Activated CD4-positive, alpha-beta T cell treated with anti-CD3 and anti-CD28 coated beads for 36 hours (primary cell): ENCODE data around the gene USP21. TPM values are rescaled to one million over a fixed set of nuclear protein-coding genes. Genes with fewer than 3 reads are reported as not detected.

Experiments used
- total RNA-seq, 2 experiments: library from RNA; stranded (reverse); gene quantifications; one replicate each; pipeline ENCODE4 v1.2.3, GENCODE V29; 2021

The USP21 gene
- total RNA-seq, 2 experiments from 2014 or later: 25.1 to 32.0 TPM

Other genes starting within 250 kb of the USP21 start
- gene ITLN2, start 204.7 kb upstream of the USP21 start, total RNA-seq: not detected
- 10 to 100 TPM; 16.9 to 25.2 TPM for gene F11R, start 138.3 kb upstream of the USP21 start, total RNA-seq
- 10 to 100 TPM; 26.0 to 42.8 TPM for gene TSTD1, start 120.5 kb upstream of the USP21 start, total RNA-seq
- 10 to 100 TPM; 34.5 to 42.8 TPM for gene USF1, start 113.5 kb upstream of the USP21 start, total RNA-seq
- 100 to 1,000 TPM; 125 to 165 TPM for gene ARHGAP30, start 89.6 kb upstream of the USP21 start, total RNA-seq
- gene NECTIN4, start 69.9 kb upstream of the USP21 start, total RNA-seq: not detected
- under 1 TPM; 0.39 to 0.50 TPM for gene KLHDC9, start 61.1 kb upstream of the USP21 start, total RNA-seq
- gene PFDN2, start 41.5 kb upstream of the USP21 start, total RNA-seq: 100 to 1,000 TPM; 108 to 136 TPM
- gene NIT1, start 41.4 kb upstream of the USP21 start, total RNA-seq: 10 to 100 TPM; 58.2 to 62.1 TPM
- gene DEDD, start 26.8 kb upstream of the USP21 start, total RNA-seq: 10 to 100 TPM; 33.9 to 44.9 TPM
- 10 to 100 TPM; 89.2 to 98.6 TPM for gene UFC1, start 5.5 kb upstream of the USP21 start, total RNA-seq
- gene PPOX, start 6.9 kb downstream of the USP21 start, total RNA-seq: 10 to 100 TPM; 21.5 to 28.8 TPM
- 10 to 100 TPM; 40.5 to 51.8 TPM for gene B4GALT3, start 18.0 kb downstream of the USP21 start, total RNA-seq
- under 1 TPM; 0.40 to 0.71 TPM for gene ADAMTS4, start 39.6 kb downstream of the USP21 start, total RNA-seq
- 10 to 100 TPM; 71.8 to 92.0 TPM for gene NDUFS2, start 42.9 kb downstream of the USP21 start, total RNA-seq
- gene FCER1G, start 55.8 kb downstream of the USP21 start, total RNA-seq: 1 to 10 TPM in 1 of 2 experiments, under 1 TPM in 1; 0.98 to 2.2 TPM
- gene APOA2, start 64.1 kb downstream of the USP21 start, total RNA-seq: not detected
- 10 to 100 TPM; 12.3 to 13.2 TPM for gene TOMM40L, start 66.6 kb downstream of the USP21 start, total RNA-seq
- gene NR1I3, start 78.7 kb downstream of the USP21 start, total RNA-seq: not detected
- under 1 TPM; 0.21 to 0.27 TPM for gene PCP4L1, start 99.2 kb downstream of the USP21 start, total RNA-seq
- 1 to 10 TPM; 4.6 to 5.3 TPM for gene MPZ, start 150.5 kb downstream of the USP21 start, total RNA-seq
- gene SDHC, start 154.9 kb downstream of the USP21 start, total RNA-seq: 100 to 1,000 TPM; 191 to 235 TPM
- not detected for gene CFAP126, start 208.4 kb downstream of the USP21 start, total RNA-seq